Mesothelial cell of epicardium (in vitro differentiated cells): ENCODE measurements around the gene LIMD2. TPM values are rescaled to one million over a fixed set of nuclear protein-coding genes. Genes with fewer than 3 reads are reported as not detected.
A peak's percentile ranks its signal among the peaks of the same experiment; 100 is the strongest.

Experiments used
- DNase-seq, 2 experiments: peaks; one replicate each; pipeline ENCODE4 v3.0.0; 2021; ENCODE audit warnings: low spot score in 2 of 2; ENCODE audit not compliant: unreplicated experiment in 2 of 2
- H3K27ac Mint-ChIP-seq: 2 replicates; pipeline ENCODE4 v1.8.0; 2021; ENCODE audit warnings: mixed read lengths
- H3K27me3 Mint-ChIP-seq: 2 replicates; pipeline ENCODE4 v1.8.0; 2021; ENCODE audit warnings: low read depth, mixed read lengths
- H3K36me3 Mint-ChIP-seq: 2 replicates; pipeline ENCODE4 v1.8.0; 2021; ENCODE audit warnings: mixed read lengths
- H3K4me1 Mint-ChIP-seq: 2 replicates; pipeline ENCODE4 v1.8.0; 2021; ENCODE audit warnings: mixed read lengths
- H3K4me3 Mint-ChIP-seq: 2 replicates; pipeline ENCODE4 v1.8.0; 2021; ENCODE audit warnings: mild to moderate bottlenecking, moderate library complexity, mixed read lengths
- H3K9me3 Mint-ChIP-seq: 2 replicates; pipeline ENCODE4 v1.8.0; 2021; ENCODE audit warnings: mixed read lengths
- total RNA-seq: library from RNA; stranded (reverse); gene quantifications from 3 replicates; pipeline ENCODE4 v1.2.1, GENCODE V29; 2021
- TF ChIP-seq, protein P1 (sequence below): fragments of 200-600 bp; sonication (generic); IDR thresholded peaks from one replicate; pipeline ENCODE4 v1.5.0; 2021; ENCODE audit warnings: antibody characterized with exemption; ENCODE audit not compliant: unreplicated experiment

Gene LIMD2
- total RNA-seq, 1 donor from 2014 or later: 76.5 TPM

DNA sequence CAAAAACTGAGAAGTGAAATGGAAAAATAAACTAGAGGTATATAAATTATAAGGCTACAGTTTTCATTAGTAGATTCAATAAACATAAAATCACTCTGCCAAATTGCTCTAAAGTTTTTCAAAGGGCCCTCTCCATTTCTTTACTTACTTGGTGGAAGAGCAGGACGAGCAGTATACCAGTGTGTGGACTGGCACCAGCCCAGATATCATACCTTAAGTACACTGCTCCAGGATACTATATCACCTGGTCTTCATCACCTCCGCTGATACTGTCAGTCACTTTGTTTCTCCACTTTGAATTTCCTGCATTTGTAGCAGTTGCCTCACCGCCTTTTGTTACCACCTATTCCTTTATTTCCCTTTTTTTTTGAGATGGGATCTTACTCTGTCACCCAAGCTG lies 40.1 kb downstream of the LIMD2 start:
- H3K9me3 Mint-ChIP-seq: no peaks in the 10 kb centered on the region
- no peak overlapping the region for H3K27ac Mint-ChIP-seq
- TF ChIP-seq, protein P1, sequence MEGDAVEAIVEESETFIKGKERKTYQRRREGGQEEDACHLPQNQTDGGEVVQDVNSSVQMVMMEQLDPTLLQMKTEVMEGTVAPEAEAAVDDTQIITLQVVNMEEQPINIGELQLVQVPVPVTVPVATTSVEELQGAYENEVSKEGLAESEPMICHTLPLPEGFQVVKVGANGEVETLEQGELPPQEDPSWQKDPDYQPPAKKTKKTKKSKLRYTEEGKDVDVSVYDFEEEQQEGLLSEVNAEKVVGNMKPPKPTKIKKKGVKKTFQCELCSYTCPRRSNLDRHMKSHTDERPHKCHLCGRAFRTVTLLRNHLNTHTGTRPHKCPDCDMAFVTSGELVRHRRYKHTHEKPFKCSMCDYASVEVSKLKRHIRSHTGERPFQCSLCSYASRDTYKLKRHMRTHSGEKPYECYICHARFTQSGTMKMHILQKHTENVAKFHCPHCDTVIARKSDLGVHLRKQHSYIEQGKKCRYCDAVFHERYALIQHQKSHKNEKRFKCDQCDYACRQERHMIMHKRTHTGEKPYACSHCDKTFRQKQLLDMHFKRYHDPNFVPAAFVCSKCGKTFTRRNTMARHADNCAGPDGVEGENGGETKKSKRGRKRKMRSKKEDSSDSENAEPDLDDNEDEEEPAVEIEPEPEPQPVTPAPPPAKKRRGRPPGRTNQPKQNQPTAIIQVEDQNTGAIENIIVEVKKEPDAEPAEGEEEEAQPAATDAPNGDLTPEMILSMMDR: no peak
- H3K4me1 Mint-ChIP-seq: peaks cover 6% of the 10 kb centered on the region
- H3K4me3 Mint-ChIP-seq: no peak overlapping the region
- no peaks in the 10 kb centered on the region for H3K27me3 Mint-ChIP-seq
- no peak for DNase-seq
- H3K36me3 Mint-ChIP-seq: peaks cover 21% of the 10 kb centered on the region

DNA sequence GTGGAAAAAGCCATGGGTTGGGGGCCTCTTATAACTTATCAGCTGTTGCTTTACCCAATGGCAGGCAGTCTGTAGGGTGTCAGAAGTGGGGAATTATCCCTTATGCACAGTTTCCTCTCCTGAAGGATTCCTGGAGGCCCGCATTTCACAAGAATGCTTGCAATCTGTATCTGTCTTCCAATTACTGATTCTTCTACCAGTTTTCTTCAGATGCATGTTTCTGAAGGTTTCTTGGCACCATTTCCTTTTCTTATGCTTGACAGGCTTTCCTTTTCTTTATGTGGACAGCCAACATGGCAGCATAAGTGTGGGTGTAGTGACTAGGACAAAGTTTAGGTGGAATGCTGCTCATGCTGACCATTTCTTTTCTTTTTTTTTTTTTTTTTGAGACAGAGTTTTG lies 41.6 kb downstream of the LIMD2 start:
- Mint-ChIP-seq H3K27ac (peak overlapping the region; percentile 69), H3K36me3 (peaks cover 19% of the 10 kb centered on the region), H3K27me3 (no peaks in the 10 kb centered on the region), H3K4me3 (no peak overlapping the region), H3K4me1 (peaks cover 6% of the 10 kb centered on the region), H3K9me3 (no peaks in the 10 kb centered on the region)
- TF ChIP-seq, protein P1: no peak
- DNase-seq: no peak

DNA sequence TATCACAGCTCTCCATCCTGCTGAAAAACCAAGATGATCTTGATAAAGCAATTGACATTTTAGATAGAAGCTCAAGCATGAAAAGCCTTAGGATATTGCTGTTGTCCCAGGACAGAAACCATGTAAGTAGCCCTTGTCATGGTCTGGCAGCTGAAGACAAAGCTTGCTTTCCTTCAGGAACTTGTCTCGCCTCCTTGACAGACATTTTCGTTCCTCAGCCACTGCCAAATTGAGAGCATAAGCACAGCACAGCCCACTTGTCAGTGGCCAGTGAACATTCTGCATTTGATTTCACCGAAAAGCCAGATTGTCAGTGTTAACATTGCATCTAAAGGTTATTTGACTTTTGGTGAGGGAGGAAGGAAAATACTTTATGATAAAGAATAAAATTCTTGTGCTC lies 42.1 kb downstream of the LIMD2 start:
- Mint-ChIP-seq H3K4me3 (no peak overlapping the region), H3K4me1 (peaks cover 7% of the 10 kb centered on the region), H3K36me3 (peaks cover 19% of the 10 kb centered on the region), H3K27ac (peak overlapping the region; percentile 31), H3K27me3 (no peaks in the 10 kb centered on the region), H3K9me3 (no peaks in the 10 kb centered on the region)
- DNase-seq: no peak
- TF ChIP-seq, protein P1: no peak

DNA sequence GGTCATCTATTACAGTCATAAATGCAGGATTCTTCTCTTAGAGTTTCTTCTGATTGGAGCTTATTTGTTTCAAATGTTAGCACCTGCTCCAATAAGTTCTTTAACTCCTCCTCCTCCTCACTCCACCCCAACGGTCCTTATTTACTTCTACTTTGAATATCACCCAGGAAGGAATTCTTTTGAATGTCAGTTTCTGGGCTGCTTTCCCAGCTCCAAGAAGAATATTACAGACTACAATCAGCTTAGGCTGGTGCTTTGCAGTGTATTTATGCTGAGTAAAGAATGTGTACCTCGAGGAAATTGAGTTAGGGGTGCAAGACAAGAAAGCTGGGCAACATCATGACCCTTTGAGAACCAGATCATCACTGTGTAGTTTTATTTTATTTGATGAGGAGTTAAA lies 46.9 kb downstream of the LIMD2 start:
- no peaks in the 10 kb centered on the region for H3K9me3 Mint-ChIP-seq
- no peak for DNase-seq
- no peaks in the 10 kb centered on the region for H3K27me3 Mint-ChIP-seq
- H3K4me3 Mint-ChIP-seq: no peak overlapping the region
- H3K4me1 Mint-ChIP-seq: peaks cover 5% of the 10 kb centered on the region
- peaks cover 9% of the 10 kb centered on the region for H3K36me3 Mint-ChIP-seq
- H3K27ac Mint-ChIP-seq: peak overlapping the region; percentile 56
- TF ChIP-seq, protein P1: no peak

DNA sequence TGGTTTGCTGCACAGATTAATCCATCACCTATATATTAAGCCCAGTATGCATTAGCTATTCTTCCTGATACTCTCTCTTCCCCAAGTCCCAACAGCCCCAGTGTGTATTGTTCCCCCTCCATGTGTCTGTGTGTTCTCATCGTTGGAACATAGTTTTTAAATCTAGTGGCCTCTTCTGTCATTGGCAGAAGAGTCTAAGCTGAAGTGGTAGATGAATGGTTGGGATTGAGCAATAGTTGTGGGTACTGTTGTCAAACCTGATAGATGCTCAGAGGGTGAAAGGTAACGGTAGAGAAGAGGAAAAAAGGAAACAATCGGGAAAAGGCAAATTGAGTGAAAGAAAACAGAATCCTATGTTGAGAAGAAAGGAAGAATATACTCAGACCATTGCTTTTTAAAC lies 47.8 kb downstream of the LIMD2 start:
- Mint-ChIP-seq H3K36me3 (peaks cover 8% of the 10 kb centered on the region), H3K9me3 (no peaks in the 10 kb centered on the region), H3K27ac (no peak overlapping the region), H3K4me3 (no peak overlapping the region), H3K27me3 (no peaks in the 10 kb centered on the region), H3K4me1 (peaks cover 12% of the 10 kb centered on the region)
- no peak for DNase-seq
- TF ChIP-seq, protein P1: no peak

DNA sequence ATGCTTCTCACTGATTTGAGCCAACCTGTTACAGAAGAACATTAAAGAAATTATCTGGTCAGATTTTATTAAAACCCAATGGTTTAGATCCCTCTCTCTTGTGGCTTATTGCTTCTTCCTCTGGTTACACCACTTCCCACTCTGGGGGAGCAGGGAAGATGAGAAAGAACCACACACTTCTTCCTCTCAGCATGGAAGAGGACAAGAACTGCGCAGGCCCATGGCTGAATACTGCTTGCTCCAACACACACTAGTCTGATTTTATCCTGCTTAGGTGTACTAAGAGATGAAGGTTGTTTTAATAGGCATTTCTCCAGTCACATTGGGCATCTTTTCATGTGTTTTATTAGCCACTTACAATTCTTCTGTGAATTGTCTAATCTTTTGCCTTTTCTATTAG lies 50.1 kb downstream of the LIMD2 start:
- Mint-ChIP-seq H3K27ac (no peak overlapping the region), H3K9me3 (no peaks in the 10 kb centered on the region), H3K36me3 (peaks cover 8% of the 10 kb centered on the region), H3K4me3 (no peak overlapping the region), H3K27me3 (no peaks in the 10 kb centered on the region), H3K4me1 (peaks cover 16% of the 10 kb centered on the region)
- TF ChIP-seq, protein P1: no peak
- DNase-seq: no peak
